Measurements from ENCODE around the gene MSH4. TPM values are rescaled to one million over a fixed set of nuclear protein-coding genes. Genes with fewer than 3 reads are reported as not detected.

Gene MSH4
- total and polyA plus RNA-seq, 2 experiments from 2014 or later, result 0.06 TPM; not detected in 1

GRCh38 chr1:75952016-75952415 is 155.3 kb downstream of the MSH4 start:
- TF ChIP-seq, protein P1, sequence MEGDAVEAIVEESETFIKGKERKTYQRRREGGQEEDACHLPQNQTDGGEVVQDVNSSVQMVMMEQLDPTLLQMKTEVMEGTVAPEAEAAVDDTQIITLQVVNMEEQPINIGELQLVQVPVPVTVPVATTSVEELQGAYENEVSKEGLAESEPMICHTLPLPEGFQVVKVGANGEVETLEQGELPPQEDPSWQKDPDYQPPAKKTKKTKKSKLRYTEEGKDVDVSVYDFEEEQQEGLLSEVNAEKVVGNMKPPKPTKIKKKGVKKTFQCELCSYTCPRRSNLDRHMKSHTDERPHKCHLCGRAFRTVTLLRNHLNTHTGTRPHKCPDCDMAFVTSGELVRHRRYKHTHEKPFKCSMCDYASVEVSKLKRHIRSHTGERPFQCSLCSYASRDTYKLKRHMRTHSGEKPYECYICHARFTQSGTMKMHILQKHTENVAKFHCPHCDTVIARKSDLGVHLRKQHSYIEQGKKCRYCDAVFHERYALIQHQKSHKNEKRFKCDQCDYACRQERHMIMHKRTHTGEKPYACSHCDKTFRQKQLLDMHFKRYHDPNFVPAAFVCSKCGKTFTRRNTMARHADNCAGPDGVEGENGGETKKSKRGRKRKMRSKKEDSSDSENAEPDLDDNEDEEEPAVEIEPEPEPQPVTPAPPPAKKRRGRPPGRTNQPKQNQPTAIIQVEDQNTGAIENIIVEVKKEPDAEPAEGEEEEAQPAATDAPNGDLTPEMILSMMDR (IDR thresholded peaks at IDR 0.05; ENCODE audit: low read depth, low read length), result no peak
- H3K27ac ChIP-seq, result no peak overlapping the region
- no peaks in the 10 kb centered on the region for H3K4me1 ChIP-seq (ENCODE audit: low read depth)
- H3K27me3 ChIP-seq, result no peaks in the 10 kb centered on the region
- H3K4me3 ChIP-seq, result no peak overlapping the region
- no peaks in the 10 kb centered on the region for H3K9me3 ChIP-seq (ENCODE audit: low read depth)
- DNase-seq (ENCODE audit: low read depth in 1 of 2, low spot score in 1 of 2), result no peak
- H3K36me3 ChIP-seq, result no peaks in the 10 kb centered on the region

GRCh38 chr1:75953461-75953860 is 156.8 kb downstream of the MSH4 start:
- no peaks in the 10 kb centered on the region for H3K36me3 ChIP-seq

DNA sequence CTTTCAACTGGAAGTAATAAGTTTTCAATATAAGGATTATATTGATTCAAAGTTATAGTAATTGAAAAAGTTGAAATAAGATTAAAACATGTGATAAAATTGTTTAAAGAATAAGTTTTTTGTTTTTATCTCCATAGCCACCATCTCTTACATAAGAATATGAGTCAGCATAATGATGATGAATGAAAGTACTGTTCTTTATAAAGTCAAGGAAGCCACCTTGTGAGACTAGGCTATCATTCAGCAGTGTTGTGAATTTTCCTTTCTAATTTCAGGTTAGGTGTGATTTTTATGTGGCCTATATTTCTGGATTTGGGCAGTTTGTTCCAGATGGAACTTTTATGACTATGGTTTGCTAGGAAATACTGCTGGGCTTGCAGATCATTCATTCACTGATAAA is 157.9 kb downstream of the MSH4 start:
- DNase-seq (ENCODE audit: low read depth in 1 of 2, low spot score in 1 of 2), result peak in 1 of 2 donors; percentile 34
- H3K9me3 ChIP-seq (ENCODE audit: low read depth), result no peaks in the 10 kb centered on the region
- H3K36me3 ChIP-seq, result no peaks in the 10 kb centered on the region
- no peak overlapping the region for H3K27ac ChIP-seq
- H3K4me3 ChIP-seq, result no peak overlapping the region
- H3K27me3 ChIP-seq, result no peaks in the 10 kb centered on the region
- H3K4me1 ChIP-seq (ENCODE audit: low read depth), result no peaks in the 10 kb centered on the region
- TF ChIP-seq, protein P1 (IDR thresholded peaks at IDR 0.05; ENCODE audit: low read depth, low read length), result no peak

More at GRCh38 chr1:75953461-75953860, 156.8 kb downstream of the MSH4 start:
- H3K9me3 ChIP-seq (ENCODE audit: low read depth), result no peaks in the 10 kb centered on the region
- H3K4me3 ChIP-seq, result no peak overlapping the region
- H3K4me1 ChIP-seq (ENCODE audit: low read depth), result no peaks in the 10 kb centered on the region
- TF ChIP-seq, protein P1 (IDR thresholded peaks at IDR 0.05; ENCODE audit: low read depth, low read length), result no peak
- no peak overlapping the region for H3K27ac ChIP-seq
- H3K27me3 ChIP-seq, result no peaks in the 10 kb centered on the region
- DNase-seq (ENCODE audit: low read depth in 1 of 2, low spot score in 1 of 2), result no peak

Other genes starting within 250 kb of the MSH4 start
- gene SLC44A5, start 185.8 kb upstream of the MSH4 start, total RNA-seq, result 5.6 and 11.1 TPM in 2 replicates
- gene SLC44A5, start 185.8 kb upstream of the MSH4 start, polyA plus RNA-seq, result 6.9 and 7.9 TPM in 2 replicates
- gene ACADM, start 72.2 kb upstream of the MSH4 start, total RNA-seq, result 63.3 and 65.0 TPM in 2 replicates
- gene ACADM, start 72.2 kb upstream of the MSH4 start, polyA plus RNA-seq, result 96.9 and 106 TPM in 2 replicates
- 63.9 and 74.2 TPM in 2 replicates for gene RABGGTB, start 10.6 kb upstream of the MSH4 start, total RNA-seq
- gene RABGGTB, start 10.6 kb upstream of the MSH4 start, polyA plus RNA-seq, result 27.7 and 37.4 TPM in 2 replicates
- gene ASB17, start 135.5 kb downstream of the MSH4 start, total RNA-seq, result not detected in 2 replicates
- not detected in 2 replicates for gene ASB17, start 135.5 kb downstream of the MSH4 start, polyA plus RNA-seq

Data from cardiac muscle cell (in vitro differentiated cells and primary cell).